ENCODE measurements around the gene PRSS16.
"Not testable (repeated sequence)": the region's sequence is repeated elsewhere in the genome, so short reads cannot be mapped to it uniquely, and the experiment has no call there.

Gene PRSS16

GRCh38 chr6:27247133-27247836 lies at the start of gene PRSS16:
PRSS16 (plus strand) TSS chr6:27247701; CDS start chr6:27247738, 37 bp downstream.
- DNase-seq: no peak

GRCh38 chr6:27205375-27206278 lies 41.9 kb upstream of the PRSS16 start:
- no peak for DNase-seq

- DNase-seq: no peak
Observed at GRCh38 chr6:27206806-27207205, 40.7 kb upstream of the PRSS16 start.

- DNase-seq: no peak
Observed at GRCh38 chr6:27208042-27208441, 39.5 kb upstream of the PRSS16 start.

GRCh38 chr6:27209196-27209595 lies 38.3 kb upstream of the PRSS16 start:
- DNase-seq: no peak

- no peak for DNase-seq
Observed at GRCh38 chr6:27209659-27210269, 37.7 kb upstream of the PRSS16 start.

GRCh38 chr6:27213091-27213517 lies 34.4 kb upstream of the PRSS16 start:
- DNase-seq: not testable (repeated sequence)

- DNase-seq: no peak
Observed at GRCh38 chr6:27213544-27214125, 33.9 kb upstream of the PRSS16 start.

- DNase-seq: no peak
Observed at GRCh38 chr6:27214126-27214601, 33.3 kb upstream of the PRSS16 start.

GRCh38 chr6:27216874-27217273 lies 30.6 kb upstream of the PRSS16 start:
- DNase-seq: no peak

- DNase-seq: not testable (repeated sequence)
Observed at GRCh38 chr6:27222971-27223370, 24.5 kb upstream of the PRSS16 start.

- no peak for DNase-seq
Observed at GRCh38 chr6:27224729-27225128, 22.8 kb upstream of the PRSS16 start.

- no peak for DNase-seq
Observed at GRCh38 chr6:27228963-27229477, 18.5 kb upstream of the PRSS16 start.

- no peak for DNase-seq
Observed at GRCh38 chr6:27230758-27231111, 16.8 kb upstream of the PRSS16 start.

- DNase-seq: no peak
Observed at GRCh38 chr6:27234576-27234975, 12.9 kb upstream of the PRSS16 start.

- no peak for DNase-seq
Observed at GRCh38 chr6:27237089-27237803, 10.3 kb upstream of the PRSS16 start.

GRCh38 chr6:27238010-27238983 lies 9.2 kb upstream of the PRSS16 start:
- DNase-seq: no peak

- no peak for DNase-seq
Observed at GRCh38 chr6:27239258-27239657, 8.2 kb upstream of the PRSS16 start.

- no peak for DNase-seq
Observed at GRCh38 chr6:27241443-27241842, 6.1 kb upstream of the PRSS16 start.

- no peak for DNase-seq
Observed at GRCh38 chr6:27242589-27243265, 4.8 kb upstream of the PRSS16 start.

All from NCI-H1092 (cell line).